Esophagus squamous epithelium (tissue), 5 donors: ENCODE data around the gene FAM209B. TPM values are rescaled to one million over a fixed set of nuclear protein-coding genes. Genes with fewer than 3 reads are reported as not detected.

Source experiments
- DNase-seq: peaks from one replicate; lab custom pipeline; 2025; lab: John Stamatoyannopoulos, UW
- H3K27ac ChIP-seq, 4 donors: fragments of 200-600 bp; sonication (generic); one replicate each; pipeline ENCODE4 v1.5.1; 2016 to 2019; ENCODE audit warnings: mild to moderate bottlenecking in 1 of 4
- H3K27me3 ChIP-seq, 4 donors: fragments of 200-600 bp; sonication (generic); 1 replicate in 3 of 4; 2 replicates in 1 of 4; pipeline versions ENCODE4 v1.5.1 to v1.6.0; 2017 to 2021; ENCODE audit warnings: antibody characterized with exemption in 1 of 4
- H3K36me3 ChIP-seq, 3 donors: fragments of 200-600 bp; sonication (generic); one replicate each; pipeline ENCODE4 v1.5.1; 2016 to 2019
- H3K4me1 ChIP-seq, 3 donors: fragments of 200-600 bp; sonication (generic); one replicate each; pipeline ENCODE4 v1.5.1; 2017 to 2019
- H3K4me3 ChIP-seq, 4 donors: fragments of 200-600 bp; sonication (generic); 1 replicate in 3 of 4; 2 replicates in 1 of 4; pipeline ENCODE4 v1.5.1; 2016 to 2019; ENCODE audit warnings: mild to moderate bottlenecking in 2 of 4, moderate library complexity in 1 of 4
- H3K9me3 ChIP-seq, 3 donors: fragments of 200-600 bp; sonication (generic); one replicate each; pipeline ENCODE4 v1.5.1; 2016 to 2019
- CTCF ChIP-seq, 6 experiments: fragments of 450-650 bp in 4 of 6; fragments of 200-600 bp in 2 of 6; sonication (generic) in 2 of 6; IDR thresholded peaks; one replicate each; pipeline ENCODE4 v1.5.1; 2016 to 2019; ENCODE audit warnings: antibody characterized with exemption in 6 of 6, mild to moderate bottlenecking in 4 of 6, moderate library complexity in 4 of 6
- POLR2A ChIP-seq, 4 donors: fragments of 450-650 bp; IDR thresholded peaks; one replicate each; pipeline ENCODE4 v1.6.1; 2017; ENCODE audit warnings: antibody characterized with exemption in 4 of 4, mild to moderate bottlenecking in 4 of 4, moderate library complexity in 3 of 4
- WGBS, 2 donors: methylation state at CpG; one replicate each; pipeline ENCODE4 v1.1.5; 2018; 5-methylcytosine and 5-hydroxymethylcytosine counted together
- intact Hi-C: fragments of 100-400 bp; cut with DNase I; formaldehyde crosslinking; loops from one replicate; pipeline ENCODE4 v1.15.0; 2022
- total RNA-seq, 4 donors: library from RNA; depleted of rRNA; stranded (reverse); fragments of >200 nt; gene quantifications; one replicate each; pipeline ENCODE4 v1.1.0, GENCODE V29; 2016
- donor health status: DM: yes; HTN: yes; CAD: no.

FAM209B gene
- total RNA-seq, 4 donors from 2014 or later: not detected

GRCh38 chr20:56573986-56574385 is 40.9 kb downstream of the FAM209B start:
- Histone ChIP-seq H3K36me3 (no peaks in the 10 kb centered on the region), H3K4me1 (peaks cover 4 to 52% (median 12%) of the 10 kb centered on the region in 3 donors), H3K9me3 (no peaks in the 10 kb centered on the region), H3K27me3 (no peaks in the 10 kb centered on the region), H3K27ac (peak overlapping the region in 2 of 4 donors; percentile 19 to 80), H3K4me3 (no peak overlapping the region)
- WGBS, 2 donors: 51 to 86% methylated on average over 2 to 5 of the region's 5 CpGs
- intact Hi-C loops: no loop called here
- no peak for TF ChIP-seq POLR2A (IDR thresholded peaks at IDR 0.05)
- no peak for TF ChIP-seq CTCF (IDR thresholded peaks at IDR 0.05)
- no peak for DNase-seq

- no peak for TF ChIP-seq POLR2A (IDR thresholded peaks at IDR 0.05)
- no peak for TF ChIP-seq CTCF (IDR thresholded peaks at IDR 0.05)
- 16 to 39% methylated on average over 6 to 10 of the region's 10 CpGs for WGBS, 2 donors
- DNase-seq: no peak
- no peaks in the 10 kb centered on the region for H3K36me3 ChIP-seq
- intact Hi-C loops: no loop called here
- H3K27ac ChIP-seq: peak overlapping the region in 3 of 4 donors; percentile 35 to 80 (median 52)
- peaks cover 4 to 52% (median 12%) of the 10 kb centered on the region in 3 donors for H3K4me1 ChIP-seq
- no peaks in the 10 kb centered on the region for H3K27me3 ChIP-seq
- H3K9me3 ChIP-seq: no peaks in the 10 kb centered on the region
- H3K4me3 ChIP-seq: no peak overlapping the region
Observed at GRCh38 chr20:56574531-56575142, 41.6 kb downstream of the FAM209B start.

GRCh38 chr20:56575157-56575556 is 42.1 kb downstream of the FAM209B start:
- peak overlapping the region in 3 of 4 donors; percentile 35 to 80 (median 52) for H3K27ac ChIP-seq
- no peaks in the 10 kb centered on the region for H3K27me3 ChIP-seq
- no peak overlapping the region for H3K4me3 ChIP-seq
- intact Hi-C loops: no loop called here
- no peaks in the 10 kb centered on the region for H3K9me3 ChIP-seq
- no peak for DNase-seq
- TF ChIP-seq POLR2A (IDR thresholded peaks at IDR 0.05) (no peak), CTCF (IDR thresholded peaks at IDR 0.05) (no peak)
- H3K4me1 ChIP-seq: peaks cover 4 to 52% (median 12%) of the 10 kb centered on the region in 3 donors
- 78% methylated on average over 9 of the region's 9 CpGs for WGBS, 2 donors
- H3K36me3 ChIP-seq: no peaks in the 10 kb centered on the region

GRCh38 chr20:56575961-56576360 is 42.9 kb downstream of the FAM209B start:
- DNase-seq: no peak
- Histone ChIP-seq H3K27ac (peak overlapping the region in 1 of 4 donors; percentile 0), H3K27me3 (no peaks in the 10 kb centered on the region), H3K4me1 (peaks cover 4 to 52% (median 12%) of the 10 kb centered on the region in 3 donors), H3K36me3 (no peaks in the 10 kb centered on the region), H3K9me3 (no peaks in the 10 kb centered on the region), H3K4me3 (no peak overlapping the region)
- TF ChIP-seq POLR2A (IDR thresholded peaks at IDR 0.05) (no peak), CTCF (IDR thresholded peaks at IDR 0.05) (no peak)
- intact Hi-C loops: no loop called here
- 68 to 75% methylated on average over 4 of the region's 4 CpGs for WGBS, 2 donors

GRCh38 chr20:56579301-56579710 is 46.3 kb downstream of the FAM209B start:
- Histone ChIP-seq H3K9me3 (no peaks in the 10 kb centered on the region), H3K27ac (no peak overlapping the region), H3K4me3 (no peak overlapping the region), H3K36me3 (no peaks in the 10 kb centered on the region), H3K4me1 (peaks cover 4 to 26% (median 6%) of the 10 kb centered on the region in 3 donors), H3K27me3 (no peaks in the 10 kb centered on the region)
- intact Hi-C loops: no loop called here
- TF ChIP-seq CTCF (IDR thresholded peaks at IDR 0.05) (no peak), POLR2A (IDR thresholded peaks at IDR 0.05) (no peak)
- DNase-seq: no peak
- WGBS, 2 donors: 58 to 70% methylated on average over 4 to 6 of the region's 6 CpGs
